ENCODE measurements around the gene RFPL2.
A peak's percentile ranks its signal among the peaks of the same experiment; 100 is the strongest.

RFPL2 gene

GRCh38 chr22:32204856-32205722, at the start of gene RFPL2:
RFPL2 (minus strand) TSS chr22:32205073; CDS start chr22:32202451, 2,622 bp downstream.
- DNase-seq = peak; percentile 60

GRCh38 chr22:32249231-32249630, 44.4 kb upstream of the RFPL2 start:
- DNase-seq = no peak

DNA sequence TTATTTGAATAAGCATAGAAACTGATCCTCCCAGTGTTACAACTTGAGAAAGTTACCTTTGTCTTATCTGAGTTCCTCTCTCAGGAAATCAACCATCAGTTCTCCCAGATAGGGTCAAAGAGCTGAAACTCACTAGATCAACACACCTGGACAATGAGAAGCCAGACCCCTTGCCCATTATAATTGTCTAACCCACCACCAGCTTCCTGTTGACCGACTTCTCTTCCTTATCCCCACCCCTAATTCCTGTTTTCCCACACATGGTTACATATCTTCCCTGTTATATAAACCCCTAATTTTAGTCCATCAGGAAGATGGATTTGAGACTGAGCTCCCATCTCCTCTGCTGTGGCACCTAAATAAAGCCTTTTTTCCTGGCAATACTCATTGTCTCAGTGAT, 43.4 kb upstream of the RFPL2 start:
- DNase-seq = no peak

GRCh38 chr22:32246166-32246565, 41.3 kb upstream of the RFPL2 start:
- DNase-seq = no peak

GRCh38 chr22:32245042-32245441, 40.2 kb upstream of the RFPL2 start:
- DNase-seq = no peak

GRCh38 chr22:32244547-32244946, 39.7 kb upstream of the RFPL2 start:
- no peak for DNase-seq

DNA sequence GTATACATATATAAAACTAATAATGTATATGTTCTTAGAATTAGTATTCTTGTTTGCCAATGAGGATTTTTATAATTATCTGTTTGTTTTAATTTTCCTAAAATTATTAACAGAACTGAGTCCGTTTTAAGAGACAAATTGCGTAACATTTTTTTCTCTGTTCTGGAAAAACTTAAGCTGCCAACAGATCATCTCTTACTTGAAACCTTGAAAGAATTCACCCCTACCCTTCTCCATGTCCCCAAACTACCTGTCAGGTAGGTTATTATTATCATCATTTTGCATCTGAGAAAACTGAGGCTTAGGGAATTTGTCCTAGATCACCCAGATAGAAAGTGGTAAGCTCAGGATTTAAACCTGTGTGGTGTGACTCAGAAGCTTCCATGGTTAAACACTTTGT, 35.6 kb upstream of the RFPL2 start:
- no peak for DNase-seq

DNA sequence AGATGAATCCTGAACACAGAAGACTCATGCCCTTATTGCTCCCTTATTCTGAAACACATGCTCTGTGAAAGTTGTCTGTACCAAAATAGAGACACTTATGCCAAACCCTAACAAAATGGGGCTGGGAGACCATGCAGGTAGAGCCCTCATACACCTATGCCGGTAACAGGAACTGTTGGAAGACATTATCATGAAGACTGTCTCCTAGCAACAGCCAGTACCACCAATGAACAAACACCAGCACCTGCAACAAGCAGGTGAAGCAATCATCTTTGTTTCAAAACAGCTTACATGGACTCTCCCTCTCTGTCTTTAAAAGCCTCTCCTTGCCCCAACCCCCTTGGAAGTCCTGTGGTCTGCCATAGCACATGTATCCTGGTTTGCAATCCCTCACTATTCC, 33.0 kb upstream of the RFPL2 start:
- DNase-seq = no peak

DNA sequence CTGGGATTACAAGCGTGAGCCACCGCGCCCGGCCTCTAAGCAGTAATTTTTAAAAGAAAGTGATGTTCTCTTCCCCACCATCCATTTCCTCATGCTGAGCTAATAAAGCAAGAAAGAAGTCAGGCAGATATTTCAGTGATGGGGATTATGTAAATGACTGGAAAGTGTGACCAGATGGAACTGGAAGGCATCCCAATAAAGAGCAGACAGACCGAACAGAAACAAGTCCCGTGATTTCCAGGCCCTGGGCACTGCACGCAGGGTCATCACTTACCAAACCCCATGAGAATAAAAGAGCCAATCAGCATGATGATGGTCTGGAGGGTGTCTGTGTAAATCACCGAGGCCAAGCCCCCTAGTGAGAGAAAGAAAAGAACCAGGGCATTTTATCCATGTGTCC, 32.1 kb upstream of the RFPL2 start:
- no peak for DNase-seq

DNA sequence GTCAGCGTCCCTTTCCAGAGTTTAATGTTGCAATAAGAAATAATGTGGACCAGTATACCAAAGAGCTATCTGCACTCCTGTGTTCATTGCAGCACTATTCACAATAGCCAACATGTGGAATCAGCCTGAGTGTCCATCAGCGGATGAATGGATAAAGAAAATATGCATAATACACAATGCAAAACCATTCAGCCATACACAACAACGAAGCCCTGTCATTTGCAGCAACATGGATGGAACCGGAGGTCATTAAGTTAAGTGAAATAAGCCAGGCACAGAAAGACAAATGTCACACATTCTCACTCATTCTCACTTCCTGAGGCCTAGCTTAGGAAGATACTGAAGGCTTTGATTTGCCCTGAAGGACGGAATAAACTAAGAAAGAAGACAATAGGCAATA, 28.2 kb upstream of the RFPL2 start:
- no peak for DNase-seq

DNA sequence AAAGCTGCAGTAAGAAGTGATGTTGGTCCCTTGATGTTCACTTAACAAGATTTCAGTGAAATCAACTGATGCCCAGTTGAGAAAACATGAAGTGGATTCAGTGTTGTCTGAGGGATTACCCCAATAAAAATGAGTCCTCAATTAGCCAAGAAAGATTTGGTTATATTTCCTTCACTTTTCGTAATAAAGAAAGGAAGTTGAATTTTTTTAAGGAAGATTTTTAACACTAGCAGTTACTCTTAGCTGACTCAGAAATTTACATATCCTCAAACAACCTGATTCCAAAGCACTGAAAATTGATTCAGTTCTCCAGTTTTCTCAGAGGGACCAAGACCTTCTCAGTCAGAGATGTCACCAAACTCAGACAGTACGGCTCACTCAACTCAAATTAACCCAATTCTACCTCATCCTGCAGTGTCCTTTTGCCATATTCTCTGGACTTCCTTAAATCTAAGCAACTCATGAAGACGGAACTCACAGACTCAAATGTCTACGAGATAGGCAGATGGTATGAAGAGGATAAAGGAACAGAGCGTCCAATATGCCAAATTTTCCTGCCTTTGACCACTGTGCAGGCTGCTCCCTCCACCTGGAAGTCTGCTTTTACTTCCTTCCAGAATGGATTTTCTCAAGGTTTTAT, 27.4 kb upstream of the RFPL2 start:
- DNase-seq = no peak

DNA sequence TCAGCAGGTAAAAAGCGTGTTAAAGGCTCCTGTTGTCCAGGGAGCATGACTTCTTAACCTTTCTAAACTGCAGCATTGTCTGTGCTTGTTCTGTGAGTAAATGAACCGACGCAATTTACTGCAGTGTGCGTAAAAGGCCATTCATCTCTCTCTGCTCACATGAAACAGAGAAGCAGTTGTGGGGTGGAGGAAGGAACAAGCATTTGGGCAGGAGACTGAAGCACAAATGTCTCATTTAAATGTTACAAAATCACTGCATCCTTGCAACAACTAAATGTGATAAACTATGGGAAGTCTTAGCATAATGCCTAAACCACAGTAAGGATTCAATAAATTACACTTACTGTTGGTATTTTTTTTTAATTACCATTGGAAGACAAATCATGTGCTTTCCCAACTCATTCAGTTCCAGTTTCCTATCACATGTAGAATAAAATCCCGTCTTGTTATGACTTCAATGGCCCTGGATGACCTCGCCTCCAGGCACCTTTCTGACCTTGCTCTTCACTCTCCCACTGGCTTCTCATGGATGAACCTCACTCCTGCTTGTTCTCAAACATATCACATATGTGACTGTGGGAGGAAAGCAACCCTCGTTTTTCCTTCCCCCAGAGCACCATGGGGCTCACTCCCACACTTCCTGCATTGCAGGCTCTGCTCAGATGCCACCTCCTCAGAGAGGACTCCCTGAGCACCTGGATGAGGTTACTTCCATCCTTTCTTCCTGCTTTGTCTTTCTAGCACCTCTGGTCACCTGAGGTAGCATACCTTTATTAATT, 21.6 kb upstream of the RFPL2 start:
- DNase-seq = no peak

DNA sequence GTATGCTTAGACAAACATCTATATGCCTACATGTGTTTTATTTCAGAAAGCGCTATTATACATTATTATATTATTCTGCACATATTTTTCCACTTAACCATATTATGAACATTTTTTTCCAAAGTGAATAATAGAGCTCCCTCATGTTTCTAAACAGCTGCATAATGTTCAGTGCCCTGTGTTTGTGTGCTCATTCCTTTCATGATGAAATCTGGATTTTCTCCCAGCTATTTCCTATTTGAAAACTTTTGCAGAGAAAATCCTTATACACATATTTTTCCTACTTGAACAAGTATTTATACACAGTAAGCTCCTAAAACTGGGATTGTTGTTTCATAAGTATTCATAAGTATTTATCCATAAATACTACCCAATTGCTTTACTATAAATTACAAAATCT, 18.1 kb upstream of the RFPL2 start:
- DNase-seq = no peak

DNA sequence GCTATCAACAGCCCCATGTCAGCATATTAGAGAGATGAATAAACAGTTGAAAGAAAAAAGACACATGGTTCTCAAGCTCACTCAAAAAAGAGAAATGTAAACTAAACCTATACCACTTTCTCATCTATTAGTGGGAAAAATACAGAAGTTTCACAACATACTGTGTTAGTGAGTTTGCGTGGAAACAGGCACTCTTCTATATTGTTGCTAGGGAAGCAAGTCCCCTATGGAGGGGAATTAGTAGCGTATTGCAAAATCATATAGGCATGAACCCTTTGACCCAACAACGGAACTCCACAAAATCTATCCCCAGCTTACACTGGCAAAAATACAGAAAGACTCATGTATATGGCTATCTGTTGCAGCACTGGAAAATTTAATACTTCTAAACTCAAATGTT, 14.2 kb upstream of the RFPL2 start:
- peak; percentile 6 for DNase-seq

DNA sequence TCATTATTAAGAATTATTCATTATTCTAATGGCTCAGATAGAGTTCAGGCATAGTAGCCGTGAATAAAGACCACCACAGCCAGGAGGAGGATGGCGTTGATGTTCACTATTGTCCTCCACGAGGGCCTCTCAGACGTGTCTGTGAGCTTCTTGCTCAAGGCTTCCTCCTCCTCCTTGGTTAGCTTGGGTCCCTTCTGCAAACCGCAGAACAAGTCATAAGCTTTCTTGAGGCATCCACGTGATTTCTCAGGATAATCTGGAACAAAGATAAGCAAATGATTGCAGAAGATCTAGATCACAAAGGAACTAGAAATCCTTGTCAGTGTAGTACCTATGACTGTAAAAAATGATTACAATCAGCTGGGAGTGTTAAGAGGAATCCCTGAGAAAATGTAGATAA, 13.6 kb upstream of the RFPL2 start:
- DNase-seq = peak; percentile 8

- DNase-seq = no peak
These were observed 12.6 kb upstream of the RFPL2 start for GRCh38 chr22:32217465-32217864.

DNA sequence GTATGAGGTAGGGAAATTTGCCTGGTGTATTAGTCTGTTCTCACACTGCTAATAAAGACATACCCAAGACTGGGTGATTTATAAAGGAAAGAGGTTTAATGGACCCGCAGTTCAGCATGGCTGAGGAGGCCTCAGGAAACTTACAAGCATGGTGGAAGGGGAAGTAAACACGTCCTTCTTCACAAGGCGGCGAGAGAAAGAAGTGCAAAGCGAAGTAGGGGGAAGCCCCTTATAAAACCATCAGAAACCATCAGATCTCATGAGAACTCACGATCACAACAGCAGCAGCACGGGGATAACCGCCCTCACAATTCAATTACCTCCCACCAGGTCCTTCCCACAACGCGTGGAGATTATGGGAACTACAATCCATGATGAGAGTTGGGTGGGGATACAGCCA, 12.0 kb upstream of the RFPL2 start:
- DNase-seq = no peak

- DNase-seq = no peak
These were observed 6.1 kb upstream of the RFPL2 start for GRCh38 chr22:32211011-32211410.

DNA sequence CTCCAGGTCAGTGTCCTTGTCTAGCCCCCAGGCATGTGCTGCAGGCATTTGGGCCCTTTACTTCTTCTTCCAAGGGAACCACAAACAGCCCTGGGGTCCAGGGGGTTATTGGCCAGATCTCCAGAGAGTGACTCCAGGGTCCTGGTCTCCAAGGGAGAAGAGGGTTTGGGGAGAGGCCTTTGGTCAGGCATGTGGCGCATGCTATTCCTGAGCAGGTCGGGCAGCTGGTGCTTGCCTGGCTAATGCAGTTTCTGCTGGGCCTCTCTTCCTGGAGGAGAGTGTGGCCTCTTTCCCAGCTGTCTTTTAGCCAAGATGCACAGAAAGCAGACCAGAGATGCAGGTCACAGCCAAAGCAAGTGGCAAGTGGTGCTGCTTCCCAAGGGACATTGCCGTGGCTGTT, 3.8 kb upstream of the RFPL2 start:
- no peak for DNase-seq

DNA sequence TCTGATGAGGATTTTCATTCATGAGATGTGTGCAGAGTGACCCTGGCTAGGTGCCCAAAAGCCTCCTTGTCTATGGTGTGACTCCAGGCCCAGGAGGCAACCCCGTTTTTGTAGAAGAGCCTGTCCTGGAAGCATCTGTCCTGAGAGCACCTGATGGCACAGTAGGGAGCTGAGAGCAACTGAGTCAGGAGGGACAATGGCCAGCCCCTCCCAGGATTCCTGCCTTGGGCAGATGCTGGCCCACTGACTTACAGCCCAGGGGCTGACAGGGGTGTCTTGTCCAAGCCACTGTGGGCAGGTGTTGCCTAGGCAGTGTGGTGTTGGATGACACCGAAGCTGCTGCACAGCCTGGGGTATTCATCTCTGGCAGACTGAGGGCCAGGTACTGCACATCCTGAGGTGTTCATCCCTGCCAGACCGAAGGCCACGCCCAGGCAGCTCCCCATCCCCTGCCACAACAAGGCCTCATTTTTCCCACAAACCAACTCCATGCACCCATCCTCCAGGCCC, 3.2 kb upstream of the RFPL2 start:
- DNase-seq = no peak

DNA sequence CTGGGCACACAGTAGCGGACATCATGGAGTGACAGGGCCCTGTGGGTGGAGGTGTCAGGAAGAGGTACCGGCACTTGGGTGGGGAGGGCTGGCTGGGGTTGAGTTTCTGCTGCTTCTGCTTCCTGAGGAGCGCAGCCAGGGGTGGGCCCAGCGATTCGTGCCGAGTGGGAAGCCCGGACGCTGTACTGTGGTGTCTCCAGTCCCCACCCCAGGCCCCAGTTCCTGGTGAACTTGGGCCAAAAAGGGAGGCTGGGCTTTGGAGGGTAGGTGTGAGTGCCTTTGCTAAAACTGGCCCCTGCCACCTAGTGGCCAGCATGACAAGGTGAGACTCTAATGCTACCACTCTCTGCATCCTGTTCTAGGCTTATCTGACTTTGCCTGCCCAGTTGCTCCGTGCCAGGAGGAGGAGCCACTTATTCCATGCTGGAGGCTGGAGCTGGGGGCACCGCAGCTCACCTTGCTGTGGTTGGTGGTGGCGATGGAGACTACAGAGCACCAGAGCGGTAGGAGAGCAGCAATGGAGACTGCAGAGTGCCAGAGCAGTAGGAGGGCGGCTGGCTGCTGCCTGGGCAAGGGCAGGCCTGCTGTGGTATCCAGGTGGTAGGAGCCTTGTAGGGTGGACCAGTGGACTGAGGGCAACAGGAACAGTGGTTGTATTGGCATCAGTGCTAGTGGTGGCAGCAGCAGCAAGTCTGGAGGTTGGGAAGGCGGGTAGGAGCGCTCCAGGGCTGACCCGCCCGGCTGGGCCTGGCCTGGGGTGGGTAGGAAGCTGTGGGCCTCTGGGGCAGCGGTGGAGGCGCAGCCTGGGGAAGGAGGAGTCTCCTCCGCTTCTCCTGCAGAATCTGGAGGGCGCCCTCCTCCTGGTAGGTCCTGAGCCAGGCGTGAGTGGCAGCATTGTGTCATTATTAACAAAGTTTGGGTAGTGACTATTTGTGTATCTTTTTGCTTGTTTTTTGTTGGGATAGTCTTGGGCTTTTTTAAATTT, 2.2 kb upstream of the RFPL2 start:
- DNase-seq = peak; percentile 53
